EL (cell line): Measurements from ENCODE around the gene CELSR1.
"Not testable (repeated sequence)": the region's sequence is repeated elsewhere in the genome, so short reads cannot be mapped to it uniquely, and the experiment has no call there.

Experiments used
- DNase-seq: peaks from one replicate; pipeline ENCODE4 v3.0.0-alpha.2; 2016

Gene CELSR1

DNA sequence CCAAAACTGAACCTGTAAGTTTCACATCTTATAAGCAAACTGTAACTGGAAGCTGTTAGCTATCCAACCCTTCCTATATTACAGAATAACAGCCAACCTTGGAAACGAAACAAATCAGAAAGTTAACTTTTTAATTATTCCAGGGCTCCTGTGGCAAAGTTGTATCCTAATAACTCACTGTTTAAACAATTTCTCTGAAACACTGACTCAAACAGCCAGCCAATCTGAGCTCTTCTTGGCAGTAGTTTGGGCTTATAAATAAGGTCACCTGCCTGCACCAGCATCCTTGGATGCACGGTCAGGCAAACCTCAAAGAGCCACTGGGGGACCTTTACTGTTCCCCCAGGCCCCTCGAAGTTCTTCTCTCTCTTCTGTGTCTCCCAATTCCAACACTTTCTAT is 5.0 kb downstream of the CELSR1 start:
- no peak for DNase-seq

DNA sequence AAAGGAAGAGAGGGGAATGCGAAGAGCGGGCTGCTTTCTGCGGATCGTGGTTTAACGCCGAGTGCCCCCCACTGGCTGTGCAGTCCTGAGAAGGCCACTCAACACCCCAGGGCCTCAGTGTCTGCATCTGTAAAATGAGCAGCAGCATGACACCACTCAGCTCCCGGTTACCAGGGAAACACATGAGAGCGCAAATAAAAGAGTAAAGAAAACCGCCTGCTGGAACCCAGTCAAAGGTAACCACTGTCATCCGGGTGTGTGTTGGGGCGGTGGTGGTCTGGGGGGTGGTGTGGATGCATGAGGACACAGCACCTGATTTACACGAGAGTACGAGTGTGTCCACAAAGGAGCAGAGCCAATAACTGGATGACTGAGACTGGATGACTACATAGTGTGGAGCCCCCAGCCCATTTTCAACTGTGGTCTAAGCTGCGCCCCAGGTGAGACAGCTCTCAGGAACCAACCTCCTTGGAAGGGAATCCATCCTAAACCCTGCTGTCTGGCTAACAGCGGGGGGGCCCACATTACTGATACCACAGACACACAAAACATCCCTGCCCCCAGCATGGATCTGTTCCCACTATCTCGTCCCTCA is 5.7 kb downstream of the CELSR1 start:
- DNase-seq: no peak

DNA sequence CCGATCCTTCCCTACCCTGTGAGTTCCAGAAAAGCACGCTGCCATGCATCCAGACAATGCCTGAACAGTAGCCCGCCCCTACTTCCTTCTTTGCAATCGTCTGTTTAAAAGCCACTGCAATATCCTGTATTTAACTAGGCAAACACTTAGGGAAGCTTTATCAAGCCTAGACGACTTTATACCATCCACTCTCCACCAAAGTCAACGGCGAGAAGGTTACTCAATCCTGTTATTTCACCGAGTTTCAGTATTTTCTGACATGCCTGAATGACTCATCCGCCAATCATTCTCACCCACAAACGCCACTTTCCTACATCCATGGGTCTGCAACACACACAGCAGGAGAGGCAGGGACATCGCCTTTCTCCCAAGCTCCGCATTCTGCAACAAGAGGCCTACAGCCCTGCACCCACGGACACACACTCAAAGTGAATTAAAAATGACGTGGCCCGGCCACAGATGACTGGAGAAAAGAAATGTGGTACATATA is 9.3 kb downstream of the CELSR1 start:
- DNase-seq: peak; percentile 48

DNA sequence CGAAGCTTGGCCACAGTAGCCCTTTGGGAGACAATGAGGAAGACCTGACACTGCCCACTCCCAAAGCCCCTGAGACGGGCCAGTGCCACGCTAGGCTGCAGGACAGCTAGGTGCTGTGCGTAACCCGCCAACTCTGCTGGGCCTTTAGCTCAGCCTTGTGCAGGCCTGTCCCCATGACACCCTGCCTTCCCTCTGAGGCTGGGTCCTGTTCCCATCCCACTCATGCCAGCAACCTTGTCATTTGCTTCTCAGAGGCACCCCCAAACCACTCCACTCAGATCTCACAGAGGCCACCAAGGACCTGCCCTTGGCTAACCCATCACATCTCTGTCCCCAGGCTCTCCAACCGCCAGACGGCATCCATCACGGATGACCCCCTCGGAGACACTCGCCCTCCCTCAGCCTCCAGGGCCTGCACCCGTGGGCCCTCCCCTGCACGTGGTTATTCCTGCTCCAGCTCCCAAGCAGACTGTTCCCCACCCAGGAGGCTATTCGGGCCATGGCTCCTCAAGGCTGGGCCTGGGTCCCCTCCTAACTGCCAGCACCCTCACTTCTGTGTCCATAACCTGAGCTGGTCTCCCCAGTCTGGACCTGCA is 11.1 kb downstream of the CELSR1 start:
- no peak for DNase-seq

DNA sequence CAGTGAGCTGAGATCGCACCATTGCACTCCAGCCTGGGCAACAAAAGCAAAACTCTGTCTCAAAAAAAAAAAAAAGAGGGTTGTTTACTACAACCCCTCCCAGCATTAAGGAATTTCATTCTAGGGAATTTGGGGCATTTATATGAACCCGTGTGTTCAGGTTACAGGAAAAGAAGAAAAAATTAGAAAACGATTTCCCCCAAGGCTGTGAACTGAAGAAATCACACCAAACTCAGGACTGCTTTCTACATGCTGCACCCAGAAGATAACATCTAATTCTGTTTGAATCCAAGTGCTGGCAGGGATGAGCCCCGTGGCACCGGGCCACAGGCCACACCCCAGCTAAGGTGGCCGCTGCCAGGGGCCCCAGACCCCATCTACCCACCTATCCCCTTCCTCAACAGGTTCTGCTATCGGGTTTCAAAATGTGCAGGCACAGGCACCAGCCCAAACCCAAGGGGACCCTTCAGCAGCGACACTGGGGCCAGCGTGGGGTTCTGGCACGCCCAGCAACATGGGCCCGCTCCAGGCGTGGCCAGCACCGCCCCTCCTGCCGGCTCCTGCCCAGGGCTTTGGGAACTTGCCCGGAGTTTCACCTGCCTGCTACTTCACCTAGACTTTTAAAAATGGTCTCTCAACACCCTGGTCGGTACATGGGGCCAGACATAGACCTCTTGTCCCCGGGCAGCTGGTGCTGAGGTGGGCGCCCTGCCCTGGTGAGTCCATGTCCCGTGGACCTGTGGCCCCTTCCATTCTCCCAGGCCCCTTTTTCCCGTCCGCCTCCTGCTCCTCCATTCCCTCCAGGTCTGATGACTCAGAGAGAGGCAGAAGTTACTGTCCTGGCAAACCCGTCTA is 11.8 kb downstream of the CELSR1 start:
- no peak for DNase-seq

DNA sequence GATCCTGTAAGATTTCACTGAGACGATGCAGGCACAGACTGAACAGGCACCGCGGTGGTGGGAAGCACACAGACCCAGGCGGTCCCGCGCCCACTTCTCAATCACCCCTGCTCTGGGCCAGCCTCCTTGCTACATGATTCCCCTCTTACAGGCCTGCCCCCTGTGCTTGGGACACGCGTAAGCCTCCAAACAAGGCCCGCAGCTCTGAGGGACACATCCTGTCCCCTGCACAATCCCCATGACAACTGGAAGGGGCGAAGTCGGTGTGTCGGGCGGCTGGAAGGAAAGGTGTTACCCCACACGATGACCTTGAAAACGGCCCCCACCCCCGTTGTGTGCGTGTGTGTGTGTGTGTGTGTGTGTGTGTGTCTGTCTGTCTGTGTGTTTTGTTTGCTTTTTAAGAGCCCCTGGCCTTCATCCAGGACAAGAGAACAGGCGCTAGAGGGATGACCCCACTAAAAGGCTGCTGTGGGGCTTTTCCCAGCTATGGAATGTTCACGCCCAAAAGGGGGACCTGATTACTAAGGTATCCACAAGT is 13.1 kb downstream of the CELSR1 start:
- DNase-seq: no peak

DNA sequence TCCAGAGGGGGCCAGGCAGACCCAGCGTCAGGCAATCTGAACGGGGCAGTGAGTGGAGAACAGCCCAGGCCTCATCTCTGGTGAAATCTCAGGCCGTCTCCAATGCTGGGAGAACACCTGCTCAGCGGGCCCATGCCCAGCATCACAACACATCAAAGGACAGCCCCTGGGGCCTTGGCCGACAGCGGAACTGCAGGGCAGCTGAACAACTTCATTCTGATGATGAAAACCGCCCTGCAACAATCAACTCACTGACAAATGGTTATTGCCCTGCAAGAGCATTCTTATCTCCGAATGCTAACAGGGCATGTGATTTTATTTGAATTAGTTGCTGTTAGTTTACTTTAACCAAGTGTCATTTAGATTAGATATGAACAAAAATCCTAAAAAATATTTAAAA is 14.6 kb downstream of the CELSR1 start:
- DNase-seq: no peak

DNA sequence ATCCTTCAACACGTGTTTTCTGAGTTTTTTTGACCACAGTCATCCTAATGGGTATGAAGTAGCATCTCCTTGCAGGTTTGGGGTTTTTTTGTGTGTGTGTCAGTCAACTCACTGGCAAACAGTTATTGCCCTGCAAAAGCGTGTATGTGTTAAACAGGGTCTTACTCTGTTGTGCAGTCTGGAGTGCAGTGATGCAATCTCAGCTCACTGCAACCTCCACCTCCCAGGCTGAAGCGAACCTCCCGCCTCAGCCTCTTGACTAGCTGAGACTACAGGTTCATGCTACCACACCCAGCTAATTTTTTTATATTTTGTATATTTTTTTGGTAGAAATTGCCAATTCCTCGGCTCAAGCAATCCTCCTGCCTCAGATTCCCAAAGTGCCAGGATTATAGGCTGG is 15.4 kb downstream of the CELSR1 start:
- no peak for DNase-seq

DNA sequence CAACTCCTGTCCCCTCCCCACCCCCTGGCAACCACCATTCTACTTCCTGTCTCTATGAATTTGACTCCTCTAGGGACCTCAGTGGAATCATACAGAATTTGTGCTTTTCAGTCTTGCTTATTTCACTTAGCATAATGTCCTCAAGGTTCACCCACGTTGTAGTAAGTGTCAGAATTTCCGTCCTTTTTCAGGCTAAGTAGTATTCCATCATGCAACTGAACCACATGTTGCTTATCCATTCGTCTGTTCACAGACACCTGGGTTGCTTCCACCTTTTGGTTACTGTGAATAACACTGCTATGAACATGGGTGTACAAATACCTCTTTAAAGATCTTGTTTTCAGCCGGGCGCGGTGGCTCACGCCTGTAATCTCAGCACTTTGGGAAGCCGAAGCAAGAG is 16.5 kb downstream of the CELSR1 start:
- no peak for DNase-seq

DNA sequence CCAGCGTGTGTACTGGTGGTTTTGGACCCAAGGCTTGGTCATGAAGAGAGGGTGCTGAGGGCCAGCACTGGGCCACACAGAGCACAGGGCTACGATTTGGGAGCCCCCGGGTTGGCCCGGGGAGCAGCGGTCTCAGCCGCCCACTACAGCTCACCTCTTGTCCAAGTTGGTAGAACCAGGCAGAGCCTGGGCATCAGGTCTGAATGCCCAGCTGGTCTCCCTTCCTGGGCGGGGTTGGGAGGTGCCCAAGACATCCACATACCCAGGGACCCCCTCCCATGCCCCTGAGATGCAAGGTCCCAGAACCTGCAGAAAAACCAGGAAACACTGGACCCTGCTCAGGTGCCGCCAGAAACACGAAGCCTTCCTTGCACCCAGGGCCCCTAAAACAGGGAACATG is 18.0 kb downstream of the CELSR1 start:
- DNase-seq: no peak

DNA sequence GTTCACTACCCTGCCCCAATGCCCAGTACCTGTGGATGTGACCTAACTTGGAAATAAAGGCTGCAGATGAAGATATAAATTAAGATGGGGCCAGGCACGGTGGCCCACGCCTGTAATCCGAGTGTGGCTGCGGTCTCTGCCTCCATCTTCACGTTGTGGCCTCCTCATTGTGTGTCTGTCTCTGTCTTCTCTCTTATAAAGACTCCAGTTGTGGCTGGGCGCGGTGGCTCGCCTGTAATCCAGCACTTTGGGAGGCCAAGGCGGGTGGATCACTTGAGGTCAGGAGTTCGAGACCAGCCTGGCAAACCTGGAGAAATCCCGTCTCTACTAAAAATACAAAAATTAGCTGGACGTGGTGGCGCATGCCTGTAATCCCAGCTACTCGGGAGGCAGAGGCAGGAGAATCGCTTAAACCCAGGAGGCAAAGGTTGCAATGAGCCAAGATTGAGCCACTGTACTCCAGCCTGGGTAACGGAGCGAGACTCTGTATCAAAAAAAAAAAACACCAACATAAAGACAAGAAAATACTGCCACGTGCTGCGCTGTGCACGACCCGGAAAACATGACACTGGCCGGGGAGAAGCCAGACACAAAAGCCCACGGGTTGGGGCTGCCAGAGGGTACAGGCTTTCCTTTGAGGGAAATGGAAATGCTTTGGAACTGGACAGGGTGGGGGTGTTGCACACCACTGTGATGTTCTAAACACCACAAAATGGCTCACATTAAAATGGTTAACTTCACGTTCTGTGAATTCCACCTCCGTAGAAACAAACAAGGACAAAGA is 18.7 kb downstream of the CELSR1 start:
- no peak for DNase-seq

DNA sequence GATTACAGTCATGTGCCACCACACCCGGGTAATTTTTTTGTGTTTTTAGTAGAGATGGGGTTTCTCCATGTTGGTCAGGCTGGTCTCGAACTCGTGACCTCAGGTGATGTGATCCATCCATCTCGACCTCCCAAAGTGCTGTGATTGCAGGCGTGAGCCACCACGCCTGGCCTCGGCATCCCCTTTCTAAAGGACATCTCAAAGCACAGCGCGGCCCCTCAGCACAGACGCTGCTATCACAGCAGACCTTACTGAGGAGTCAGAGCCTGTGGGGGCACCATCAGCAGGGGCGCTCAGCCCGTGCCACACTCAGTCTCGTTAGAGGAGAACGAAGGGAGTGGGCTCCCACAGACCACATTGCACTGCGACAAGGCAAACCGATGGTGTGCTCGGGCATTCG is 19.4 kb downstream of the CELSR1 start:
- DNase-seq: no peak

DNA sequence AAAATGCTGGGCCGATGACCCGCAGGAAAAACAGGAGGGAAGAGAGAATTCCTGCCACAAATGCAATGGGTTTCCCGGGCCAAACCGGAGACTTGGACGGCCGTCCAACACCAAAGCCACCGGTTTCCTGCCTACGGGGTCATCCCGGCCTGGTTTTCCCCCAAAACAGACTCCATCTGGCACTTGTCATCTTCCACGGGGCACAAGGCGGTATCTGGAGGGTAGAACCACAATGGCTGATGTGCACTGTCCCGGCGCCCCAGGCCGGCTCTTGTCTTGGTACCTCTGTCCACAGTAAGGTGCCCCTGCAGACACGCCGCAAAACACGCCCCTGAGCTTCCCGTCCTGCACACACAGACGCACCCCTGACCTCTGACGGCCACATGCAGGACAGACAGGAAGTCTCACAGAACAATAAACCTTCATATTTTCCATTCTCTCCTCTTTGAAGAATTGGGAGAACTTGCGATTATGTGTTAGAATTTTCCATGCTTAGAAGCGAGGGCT is 20.1 kb downstream of the CELSR1 start:
- no peak for DNase-seq

DNA sequence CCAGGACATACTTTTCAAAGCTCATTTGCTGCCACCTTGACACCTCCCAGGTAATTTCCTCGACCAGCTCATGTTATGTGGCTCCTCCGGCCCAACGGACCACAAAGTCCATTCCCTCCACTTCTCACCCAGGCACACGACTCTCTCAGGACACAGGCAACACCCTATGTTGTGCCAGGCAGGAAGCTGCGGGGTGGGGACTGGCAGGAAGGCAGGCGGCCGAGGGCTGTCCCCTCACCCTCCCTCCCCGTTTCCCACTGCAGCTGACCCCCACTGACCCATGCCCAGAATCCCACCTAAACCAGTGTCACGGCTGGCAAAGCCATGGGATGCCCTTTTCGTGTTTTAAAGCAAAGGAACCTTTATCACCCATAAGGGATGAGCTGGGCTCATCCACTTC is 20.8 kb downstream of the CELSR1 start:
- no peak for DNase-seq

DNA sequence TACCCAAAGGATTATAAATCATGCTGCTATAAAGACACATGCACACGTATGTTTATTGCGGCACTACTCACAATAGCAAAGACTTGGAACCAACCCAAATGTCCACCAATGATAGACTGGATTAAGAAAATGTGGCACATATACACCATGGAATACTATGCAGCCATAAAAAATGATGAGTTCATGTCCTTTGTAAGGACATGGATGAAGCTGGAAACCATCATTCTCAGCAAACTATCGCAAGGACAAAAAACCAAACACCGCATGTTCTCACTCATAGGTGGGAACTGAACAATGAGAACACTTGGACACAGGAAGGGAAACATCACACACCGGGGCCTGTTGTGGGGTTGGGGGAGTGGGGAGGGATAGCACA is 21.3 kb downstream of the CELSR1 start:
- not testable (repeated sequence) for DNase-seq

DNA sequence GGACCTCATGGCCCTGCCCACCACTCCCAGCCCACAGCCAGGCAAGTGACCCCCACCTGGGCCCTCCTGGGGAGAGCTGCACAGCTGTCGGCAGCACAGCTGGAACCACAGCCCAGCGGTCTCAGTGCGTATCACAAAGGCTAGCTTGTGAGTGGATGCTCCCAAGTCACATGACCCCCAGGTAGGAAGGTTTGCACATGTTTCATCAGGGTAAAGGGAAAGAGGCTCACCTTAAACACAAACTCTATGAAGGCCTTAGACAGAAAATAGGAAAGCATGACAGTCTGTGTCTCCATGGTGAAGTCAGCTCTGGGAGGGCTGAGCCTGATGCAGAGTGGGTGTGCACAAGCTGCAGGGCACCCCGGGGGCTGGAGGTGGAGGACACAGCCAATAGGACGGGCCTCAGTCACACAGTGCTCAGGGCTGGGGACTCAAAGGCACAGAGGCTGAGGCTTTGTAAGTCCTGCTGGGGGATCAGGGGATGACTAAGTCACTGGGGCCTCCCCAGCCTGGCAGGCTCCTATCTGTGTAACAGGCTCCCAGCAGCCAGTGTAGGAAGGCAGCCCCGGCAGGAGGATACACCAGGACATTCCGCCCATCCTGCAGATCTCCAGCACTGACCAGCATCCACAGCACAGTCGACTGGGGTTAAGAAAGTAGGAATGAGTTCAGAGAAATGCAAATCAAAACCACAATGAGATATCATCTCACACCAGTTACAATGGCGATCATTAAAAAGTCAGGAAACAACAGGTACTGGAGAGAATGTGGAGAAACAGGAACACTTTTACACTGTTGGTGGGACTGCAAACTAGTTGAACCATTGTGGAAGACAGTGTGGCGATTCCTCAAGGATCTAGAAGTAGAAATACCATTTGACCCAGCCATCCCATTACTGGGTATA is 22.0 kb downstream of the CELSR1 start:
- peak; percentile 34 for DNase-seq

DNA sequence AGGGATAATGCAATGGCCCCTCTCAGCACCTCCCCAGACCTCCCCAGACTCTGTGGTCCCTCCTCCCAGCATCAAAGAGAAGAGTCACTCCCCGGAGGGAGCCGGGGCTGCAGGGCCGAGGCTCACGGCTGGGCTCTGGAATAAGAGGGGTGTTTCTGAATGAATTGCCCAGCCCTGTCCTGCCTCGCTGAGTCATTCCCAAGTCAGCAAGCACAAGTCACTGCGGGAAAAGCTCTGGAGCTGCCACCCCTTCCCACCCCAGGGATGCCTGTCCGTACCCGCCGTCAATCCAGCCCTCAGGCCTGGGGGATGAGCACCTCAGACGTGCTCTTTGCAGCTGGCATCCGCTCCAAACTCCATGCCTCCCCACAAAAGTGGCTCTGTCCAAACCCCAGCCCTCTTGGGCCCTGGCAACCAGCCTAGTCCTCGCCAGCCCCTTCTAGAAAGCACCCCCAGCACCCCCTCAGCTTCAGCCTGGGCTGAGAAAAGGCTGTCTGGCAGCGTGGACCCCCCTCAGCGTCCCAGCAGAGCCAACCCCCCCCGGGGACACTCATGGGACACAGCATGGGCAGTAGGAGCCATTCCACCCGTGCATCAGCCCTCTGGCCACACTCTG is 22.7 kb downstream of the CELSR1 start:
- DNase-seq: peak; percentile 77

DNA sequence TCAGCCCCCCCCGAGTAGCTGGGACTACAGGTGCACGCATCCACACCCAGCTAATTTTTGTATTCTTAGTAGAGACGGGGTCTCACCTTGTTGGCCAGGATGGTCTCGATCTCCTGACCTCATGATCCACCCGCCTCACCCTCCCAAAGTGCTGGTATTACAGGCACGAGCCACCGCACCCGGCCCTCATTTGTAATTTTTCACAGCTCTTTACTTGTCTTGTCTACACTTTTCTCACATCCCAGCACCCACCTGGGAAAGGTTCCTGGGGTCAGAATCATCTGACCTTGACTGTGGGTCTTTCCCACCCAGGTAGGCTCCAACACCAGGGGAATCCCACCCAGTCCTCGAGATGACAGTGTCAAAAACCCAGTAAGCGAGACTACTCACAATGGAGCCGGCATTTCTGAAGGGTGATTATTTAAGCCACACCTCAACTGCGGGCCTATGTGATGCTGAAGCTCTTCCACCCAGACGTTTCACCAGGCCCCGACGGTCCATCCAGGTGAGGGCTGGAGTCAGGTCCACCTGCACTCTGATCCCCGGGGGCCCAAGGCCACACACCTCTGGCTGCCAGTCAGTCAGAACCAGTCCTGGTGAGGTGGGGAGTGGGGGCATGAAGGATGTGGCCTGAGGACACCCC is 23.4 kb downstream of the CELSR1 start:
- no peak for DNase-seq

DNA sequence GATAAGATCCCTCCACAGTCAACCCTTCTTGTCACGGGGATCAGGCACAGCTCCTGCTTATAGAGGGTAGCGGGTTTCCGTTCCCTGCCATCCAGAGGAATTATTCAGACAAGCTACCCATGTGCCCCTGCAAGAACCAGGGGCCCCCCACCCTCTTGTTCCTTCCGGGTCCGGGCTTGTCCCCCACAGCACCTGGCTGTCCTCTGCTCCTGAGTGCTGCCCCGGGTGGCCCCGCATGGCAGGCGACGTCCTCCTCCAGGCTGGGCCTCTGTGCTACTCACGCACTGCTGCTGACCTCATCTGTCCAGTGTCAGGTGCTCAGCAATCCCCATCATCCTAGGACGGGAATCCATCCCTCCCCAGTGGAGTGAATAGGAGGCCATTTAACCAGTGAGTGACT is 24.7 kb downstream of the CELSR1 start:
- no peak for DNase-seq

DNA sequence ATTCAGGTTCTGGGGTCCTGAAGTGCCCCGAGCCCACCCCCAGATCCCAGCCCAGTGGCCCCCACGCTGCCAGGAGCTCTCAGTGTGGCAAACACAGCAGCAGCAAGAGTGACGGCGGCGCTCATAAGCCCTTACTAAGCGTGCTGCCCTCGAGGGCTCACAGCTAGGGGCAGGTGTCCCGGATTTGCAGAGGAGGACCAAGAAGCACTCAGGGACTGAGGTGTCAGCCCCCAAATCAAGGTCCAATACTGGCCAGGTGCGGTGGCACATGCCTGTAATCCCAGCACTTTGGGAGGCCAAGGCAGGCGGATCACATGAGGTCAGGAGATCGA is 25.4 kb downstream of the CELSR1 start:
- no peak for DNase-seq
